Measurements from ENCODE around the gene LSM10.

- no peak for TF ChIP-seq CTCF (IDR thresholded peaks at IDR 0.05)
- peak; percentile 86 to 93 for TF ChIP-seq POLR2A (IDR thresholded peaks at IDR 0.05)
- peak; percentile 94 to 99 (median 98) for TF ChIP-seq POLR2AphosphoS5 (IDR thresholded peaks at IDR 0.05)
- TF ChIP-seq EP300 (IDR thresholded peaks at IDR 0.05), result peak in 3 of 4 donors; percentile 7 to 71 (median 59)
These were observed 11.2 kb downstream of the LSM10 start for GRCh38 chr1:36386265-36387140.

Data from sigmoid colon (tissue), 4 donors.